Testis (tissue), 3 donors: ENCODE results near the gene UPK2. TPM values are rescaled to one million over a fixed set of nuclear protein-coding genes. Genes with fewer than 3 reads are reported as not detected.

ENCODE experiments used
- DNase-seq: peaks from one replicate; pipeline ENCODE4 v3.0.0-alpha.2; 2019
- H3K27ac ChIP-seq, 2 donors: fragments of 200-600 bp; sonication (generic); one replicate each; pipeline ENCODE4 v1.5.1; 2019
- H3K27me3 ChIP-seq: fragments of 200-600 bp; sonication (generic); one replicate; pipeline ENCODE4 v1.5.1; 2019
- H3K36me3 ChIP-seq: fragments of 200-600 bp; sonication (generic); one replicate; pipeline ENCODE4 v1.5.1; 2017; ENCODE audit warnings: low read depth; ENCODE audit errors: missing control alignments
- H3K4me1 ChIP-seq: fragments of 200-600 bp; sonication (generic); one replicate; pipeline ENCODE4 v1.5.1; 2019
- H3K4me3 ChIP-seq, 2 donors: fragments of 200-600 bp; sonication (generic); one replicate each; pipeline ENCODE4 v1.5.1; 2017 to 2019
- H3K9me3 ChIP-seq: fragments of 200-600 bp; sonication (generic); one replicate; pipeline ENCODE4 v1.5.1; 2017
- CTCF ChIP-seq, 3 experiments: fragments of 450-650 bp in 2 of 3; fragments of 200-600 bp in 1 of 3; sonication (generic) in 1 of 3; IDR thresholded peaks; one replicate each; pipeline ENCODE4 v1.5.1; 2016 to 2019; ENCODE audit warnings: antibody characterized with exemption in 3 of 3, mild to moderate bottlenecking in 2 of 3, moderate library complexity in 1 of 3
- POLR2A ChIP-seq: fragments of 450-650 bp; IDR thresholded peaks from one replicate; pipeline ENCODE4 v1.6.1; 2017; ENCODE audit warnings: antibody characterized with exemption, mild to moderate bottlenecking, moderate library complexity
- WGBS, 2 donors: methylation state at CpG; one replicate each; pipeline ENCODE4 v1.1.5; 2018; 5-methylcytosine and 5-hydroxymethylcytosine counted together
- intact Hi-C: fragments of 100-400 bp; cut with DNase I; formaldehyde crosslinking; loops from one replicate; pipeline ENCODE4 v1.15.1; 2023; ENCODE audit warnings: low total_unique reads
- polyA plus RNA-seq: library from polyadenylated mRNA; stranded (reverse); fragments of 350-450 nt; fragmentation: Illumina TruSeq; extraction: RNeasy Lipid Tissue Mini Kit (QIAGEN cat#74804); gene quantifications from one replicate; pipeline ENCODE4 v1.2.3, GENCODE V29; 2014; ENCODE audit warnings: low read depth, low replicate concordance; ENCODE audit not compliant: insufficient read depth
- total RNA-seq, 2 donors: library from RNA; depleted of rRNA; stranded (reverse); fragments of >200 nt; gene quantifications; one replicate each; pipeline ENCODE4 v1.2.3, GENCODE V29; 2016

Gene UPK2
- total and polyA plus RNA-seq, 3 donors from 2014 or later = 0.50 to 0.68 TPM; not detected in 1

DNA sequence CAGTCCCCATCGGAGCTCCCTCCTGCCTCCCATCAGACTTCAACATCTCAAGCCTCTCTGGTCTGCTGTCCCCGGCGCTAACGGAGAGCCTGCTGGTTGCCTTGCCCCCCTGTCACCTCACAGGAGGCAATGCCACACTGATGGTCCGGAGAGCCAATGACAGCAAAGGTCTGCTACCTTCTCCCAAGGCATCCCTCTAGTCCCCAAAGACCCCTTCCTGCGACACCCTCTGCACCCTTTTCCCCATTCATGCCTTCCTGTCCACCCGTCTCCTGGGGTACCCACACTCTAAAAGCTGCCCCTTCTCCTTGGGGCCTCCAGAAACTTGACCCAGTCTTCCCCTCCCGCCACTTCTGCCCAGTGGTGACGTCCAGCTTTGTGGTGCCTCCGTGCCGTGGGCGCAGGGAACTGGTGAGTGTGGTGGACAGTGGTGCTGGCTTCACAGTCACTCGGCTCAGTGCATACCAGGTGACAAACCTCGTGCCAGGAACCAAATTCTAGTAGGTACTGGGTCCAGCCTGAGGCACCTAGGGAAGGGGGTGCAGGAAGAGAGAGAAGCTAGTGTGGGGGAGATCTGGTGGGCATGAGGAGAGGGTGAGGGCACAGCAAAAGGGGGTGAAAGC is 860 bp downstream of the UPK2 start:
- no peak for DNase-seq
- Histone ChIP-seq H3K9me3 (no peaks in the 10 kb centered on the region), H3K4me1 (no peaks in the 10 kb centered on the region), H3K4me3 (no peak overlapping the region), H3K27ac (no peak overlapping the region), H3K27me3 (no peaks in the 10 kb centered on the region), H3K36me3 (no peaks in the 10 kb centered on the region)
- intact Hi-C loops = loop anchor here (10.0 kb wide), 1 partner anchor 272 kb away; no protein-coding TSS in a partner anchor
- 54 to 62% methylated on average over 14 of the region's 14 CpGs for WGBS, 2 donors
- TF ChIP-seq CTCF (IDR thresholded peaks at IDR 0.05) = no peak
- no peak for TF ChIP-seq POLR2A

- 79 to 80% methylated on average over 11 of the region's 11 CpGs for WGBS, 2 donors
- intact Hi-C loops = loop anchor here (10.0 kb wide), 1 partner anchor 273 kb away; no protein-coding TSS in a partner anchor
- TF ChIP-seq CTCF (IDR thresholded peaks at IDR 0.05) (no peak), POLR2A (no peak)
- Histone ChIP-seq H3K27me3 (no peaks in the 10 kb centered on the region), H3K36me3 (no peaks in the 10 kb centered on the region), H3K4me3 (no peak overlapping the region), H3K4me1 (no peaks in the 10 kb centered on the region), H3K27ac (no peak overlapping the region), H3K9me3 (no peaks in the 10 kb centered on the region)
- DNase-seq = no peak
These were observed 1.5 kb downstream of the UPK2 start for GRCh38 chr11:118957549-118957948.

- H3K4me1 ChIP-seq = no peaks in the 10 kb centered on the region
- no peak for DNase-seq
- H3K9me3 ChIP-seq = no peaks in the 10 kb centered on the region
- intact Hi-C loops = loop anchor here (10.0 kb wide), 1 partner anchor 273 kb away; no protein-coding TSS in a partner anchor
- no peaks in the 10 kb centered on the region for H3K27me3 ChIP-seq
- TF ChIP-seq CTCF (IDR thresholded peaks at IDR 0.05) = no peak
- TF ChIP-seq POLR2A = no peak
- no peak overlapping the region for H3K4me3 ChIP-seq
- H3K36me3 ChIP-seq = no peaks in the 10 kb centered on the region
- 85 to 91% methylated on average over 3 to 8 of the region's 8 CpGs for WGBS, 2 donors
- no peak overlapping the region for H3K27ac ChIP-seq
These were observed 1.9 kb downstream of the UPK2 start for GRCh38 chr11:118957968-118958367.

- H3K27me3 ChIP-seq = no peaks in the 10 kb centered on the region
- H3K4me3 ChIP-seq = no peak overlapping the region
- H3K36me3 ChIP-seq = no peaks in the 10 kb centered on the region
- H3K4me1 ChIP-seq = no peaks in the 10 kb centered on the region
- TF ChIP-seq POLR2A (no peak), CTCF (IDR thresholded peaks at IDR 0.05) (no peak)
- H3K9me3 ChIP-seq = no peaks in the 10 kb centered on the region
- H3K27ac ChIP-seq = no peak overlapping the region
- intact Hi-C loops = loop anchor here (10.0 kb wide), 1 partner anchor 274 kb away; no protein-coding TSS in a partner anchor
- no peak for DNase-seq
- WGBS, 2 donors = 77 to 86% methylated on average over 2 of the region's 2 CpGs
These were observed 2.5 kb downstream of the UPK2 start for GRCh38 chr11:118958577-118958976.

- TF ChIP-seq CTCF (IDR thresholded peaks at IDR 0.05) = no peak
- no peak for TF ChIP-seq POLR2A
- Histone ChIP-seq H3K36me3 (no peaks in the 10 kb centered on the region), H3K27ac (no peak overlapping the region), H3K4me1 (no peaks in the 10 kb centered on the region), H3K27me3 (no peaks in the 10 kb centered on the region), H3K4me3 (no peak overlapping the region), H3K9me3 (no peaks in the 10 kb centered on the region)
- WGBS, 2 donors = 91% methylated on average over 5 of the region's 5 CpGs; no CpG with 5 or more reads in 1 of the 2 donors
- intact Hi-C loops = no loop called here
- DNase-seq = no peak
These were observed 5.1 kb downstream of the UPK2 start for GRCh38 chr11:118961189-118961588.
